K562 (cell line): ENCODE measurements around the gene CHST12. TPM values are rescaled to one million over a fixed set of nuclear protein-coding genes. Genes with fewer than 3 reads are reported as not detected.

ENCODE experiments used
- ERF ChIP-seq: fragments of 450-650 bp; formaldehyde crosslinking; IDR thresholded peaks from 2 replicates; pipeline ENCODE4 v1.4.0; 2020; ENCODE audit warnings: mild to moderate bottlenecking, mixed read lengths
- GABPA ChIP-seq: fragments of 200-800 bp; sonication (Bioruptor generic); conservative IDR thresholded peaks from 2 replicates; pipeline ENCODE4 v1.6.1; 2016; ENCODE audit warnings: low read depth, missing genetic modification characterization, missing compliant biosample characterization
- PHF8 ChIP-seq: fragments of 200-600 bp; sonication (generic); IDR thresholded peaks from 2 replicates; pipeline ENCODE4 v1.6.1; 2012; ENCODE audit warnings: mixed run types, mild to moderate bottlenecking, inconsistent platforms, low read length, moderate library complexity, borderline replicate concordance
- TBL1XR1 ChIP-seq, 2 experiments: IDR thresholded peaks; 2 replicates each; pipeline ENCODE4 v1.6.1; 2012; ENCODE audit warnings: improper control_type of control experiment in 2 of 2, low read length in 2 of 2, mild to moderate bottlenecking in 1 of 2
- TCF7 ChIP-seq: sonication (generic); IDR thresholded peaks from 2 replicates; pipeline ENCODE4 v1.6.1; 2016; ENCODE audit warnings: antibody characterized with exemption, borderline replicate concordance
- TFAP4 ChIP-seq: sonication (generic); formaldehyde crosslinking; IDR thresholded peaks from 2 replicates; pipeline ENCODE4 v1.8.0; 2022; ENCODE audit warnings: missing genetic modification reagents, mild to moderate bottlenecking, moderate library complexity, borderline replicate concordance
- ZNF318 ChIP-seq, 2 experiments: fragments of 450-650 bp; IDR thresholded peaks; 2 replicates each; pipeline ENCODE4 v1.6.1; 2016; ENCODE audit warnings: mild to moderate bottlenecking in 2 of 2, borderline replicate concordance in 1 of 2, low read depth in 1 of 2, moderate library complexity in 1 of 2
- ZNF398 ChIP-seq: fragments of 250-450 bp; sonication (Bioruptor Pico); IDR thresholded peaks from 2 replicates; pipeline ENCODE4 v1.8.0; 2021; ENCODE audit warnings: moderate library complexity, mild to moderate bottlenecking, inconsistent platforms
- ZNF75A ChIP-seq: fragments of 450-650 bp; formaldehyde crosslinking; IDR thresholded peaks from 2 replicates; pipeline ENCODE4 v1.4.0; 2020; ENCODE audit warnings: mild to moderate bottlenecking
- polyA plus RNA-seq, 8 experiments: library from polyadenylated mRNA; depleted of rRNA in 4 of 8; stranded (reverse) in 5 of 8; unstranded in 3 of 8; fragments of >200 nt; fragmentation: Nextera tagmentation in 2 of 8; fragmentation: Illumina TruSeq in 1 of 8; extraction: Ambion mirVana in 2 of 8; extraction: Trizol in 1 of 8; gene quantifications; 2 replicates each; pipeline versions ENCODE4 v1.2.1 to v1.2.3, GENCODE V29; 2011 to 2014; ENCODE audit warnings: inconsistent platforms in 1 of 8, missing spikeins in 1 of 8
- total RNA-seq, 7 experiments: library from RNA; depleted of rRNA in 6 of 7; stranded (reverse); fragments of >200 nt in 6 of 7; fragmentation: Illumina TruSeq in 2 of 7; extraction: Trizol in 2 of 7; gene quantifications; 2 replicates each; pipeline versions ENCODE4 v1.2.1 to v1.2.3, GENCODE V29; 2011 to 2021; ENCODE audit warnings: low replicate concordance in 1 of 7

The CHST12 gene
- total and polyA plus RNA-seq, 9 of the 15 experiments (the other 6 are each of a cell fraction or from before 2014, with no cell fraction given) = 0.18 to 19.8 (median 3.6) TPM

GRCh38 chr7:2437136-2437535 lies 33.7 kb downstream of the CHST12 start (continued):
- no peak for TF ChIP-seq ZNF318 (IDR thresholded peaks at IDR 0.05; ENCODE audit: borderline replicate concordance in 1 of 2, low read depth in 1 of 2)
- no peak for TF ChIP-seq ZNF75A (CRISPR knock-in tag)
- TF ChIP-seq ZNF398 (CRISPR knock-in tag) = no peak
- no peak for TF ChIP-seq TCF7
- no peak for TF ChIP-seq ERF
- TF ChIP-seq GABPA (tag) = no peak
- no peak for TF ChIP-seq PHF8
- TF ChIP-seq TFAP4 (CRISPR knock-in tag) = no peak
- TF ChIP-seq TBL1XR1 (IDR thresholded peaks at IDR 0.05; ENCODE audit: low read length in 2 of 2) = no peak
- TF ChIP-seq, all 486 proteins: peak for 0
